Lower leg skin (tissue), 4 donors: Measurements from ENCODE around the gene GLOD4. TPM values are rescaled to one million over a fixed set of nuclear protein-coding genes. Genes with fewer than 3 reads are reported as not detected.

Source experiments
- DNase-seq, 2 donors: peaks; one replicate each; pipeline ENCODE4 v3.0.0-alpha.2; 2019; ENCODE audit warnings: low spot score in 2 of 2
- H3K4me3 ChIP-seq: fragments of 200-600 bp; sonication (generic); 2 replicates; pipeline ENCODE4 v1.5.1; 2017; ENCODE audit warnings: mild to moderate bottlenecking, low read depth; ENCODE audit not compliant: poor library complexity, severe bottlenecking
- CTCF ChIP-seq, 3 donors: fragments of 450-650 bp; IDR thresholded peaks; one replicate each; pipeline ENCODE4 v1.5.1; 2016; ENCODE audit warnings: antibody characterized with exemption in 3 of 3, mild to moderate bottlenecking in 3 of 3, moderate library complexity in 2 of 3
- POLR2A ChIP-seq, 2 donors: fragments of 450-650 bp; IDR thresholded peaks; one replicate each; pipeline ENCODE4 v1.6.1; 2016 to 2017; ENCODE audit warnings: antibody characterized with exemption in 2 of 2, mild to moderate bottlenecking in 1 of 2, moderate library complexity in 1 of 2
- WGBS, 2 donors: methylation state at CpG; one replicate each; pipeline ENCODE4 v1.1.5; 2018; 5-methylcytosine and 5-hydroxymethylcytosine counted together
- intact Hi-C: fragments of 100-400 bp; cut with DNase I; formaldehyde crosslinking; loops from one replicate; pipeline ENCODE4 v1.15.0; 2023; ENCODE audit warnings: low total_unique reads
- total RNA-seq, 4 donors: library from RNA; depleted of rRNA; stranded (reverse); fragments of >200 nt; gene quantifications; one replicate each; pipeline ENCODE4 v1.1.0, GENCODE V29; 2016

The GLOD4 gene
- total RNA-seq, 4 donors from 2014 or later, result 69.7 to 99.5 (median 84.0) TPM

- no peak for TF ChIP-seq POLR2A (IDR thresholded peaks at IDR 0.05)
- no peak for TF ChIP-seq CTCF (IDR thresholded peaks at IDR 0.05)
- H3K4me3 ChIP-seq, result no peak overlapping the region
- intact Hi-C loops, result no loop called here
- DNase-seq, result no peak
- 72 to 77% methylated on average over 26 to 30 of the region's 41 CpGs for WGBS, 2 donors
Observed at GRCh38 chr17:804541-805435, 22.7 kb upstream of the GLOD4 start.

GRCh38 chr17:802901-803881, 21.1 kb upstream of the GLOD4 start:
- 89 to 92% methylated on average over 33 to 36 of the region's 37 CpGs for WGBS, 2 donors
- TF ChIP-seq CTCF (IDR thresholded peaks at IDR 0.05) (no peak), POLR2A (IDR thresholded peaks at IDR 0.05) (no peak)
- no peak overlapping the region for H3K4me3 ChIP-seq
- no peak for DNase-seq
- intact Hi-C loops, result no loop called here

GRCh38 chr17:802481-802880, 20.4 kb upstream of the GLOD4 start:
- H3K4me3 ChIP-seq, result no peak overlapping the region
- no peak for TF ChIP-seq CTCF (IDR thresholded peaks at IDR 0.05)
- no peak for DNase-seq
- 92 to 97% methylated on average over 14 of the region's 14 CpGs for whole genome bisulfite sequencing, 2 donors
- intact Hi-C loops, result no loop called here

GRCh38 chr17:801660-802059, 19.6 kb upstream of the GLOD4 start:
- H3K4me3 ChIP-seq, result no peak overlapping the region
- DNase-seq, result no peak
- WGBS, 2 donors, result 74 to 80% methylated on average over 6 of the region's 6 CpGs
- TF ChIP-seq CTCF (IDR thresholded peaks at IDR 0.05) (no peak), POLR2A (IDR thresholded peaks at IDR 0.05) (no peak)
- intact Hi-C loops, result no loop called here

GRCh38 chr17:800446-801242, 18.6 kb upstream of the GLOD4 start:
- WGBS, 2 donors, result 88 to 90% methylated on average over 39 of the region's 39 CpGs
- TF ChIP-seq POLR2A (IDR thresholded peaks at IDR 0.05), result no peak
- no peak for TF ChIP-seq CTCF (IDR thresholded peaks at IDR 0.05)
- H3K4me3 ChIP-seq, result no peak overlapping the region
- DNase-seq, result no peak
- intact Hi-C loops, result no loop called here
